ENCODE results near the gene MAGEA4. TPM values are rescaled to one million over a fixed set of nuclear protein-coding genes. Genes with fewer than 3 reads are reported as not detected.

The MAGEA4 gene
- total and polyA plus RNA-seq, 12 donors = not detected

DNA sequence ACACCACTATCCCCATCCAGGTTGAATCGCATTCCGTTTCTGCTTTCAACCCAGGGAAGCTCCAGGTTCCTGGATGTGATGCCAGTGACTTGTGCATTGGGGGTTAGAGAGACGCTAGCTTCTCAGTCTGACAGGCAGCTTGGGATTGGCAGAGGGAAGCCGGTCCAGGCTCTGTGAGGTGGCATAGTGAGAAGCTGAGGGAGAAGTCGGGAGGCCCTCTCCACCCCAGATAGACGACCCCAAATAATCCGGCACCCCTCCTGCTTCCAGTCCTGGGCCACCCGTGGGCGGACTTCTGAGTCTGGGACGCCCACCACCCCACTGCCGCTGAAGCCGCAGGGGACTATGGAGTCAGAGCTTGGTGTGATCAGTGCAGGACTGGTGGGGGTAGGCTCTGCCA, 7.4 kb downstream of the MAGEA4 start:
- TF ChIP-seq, protein P1, sequence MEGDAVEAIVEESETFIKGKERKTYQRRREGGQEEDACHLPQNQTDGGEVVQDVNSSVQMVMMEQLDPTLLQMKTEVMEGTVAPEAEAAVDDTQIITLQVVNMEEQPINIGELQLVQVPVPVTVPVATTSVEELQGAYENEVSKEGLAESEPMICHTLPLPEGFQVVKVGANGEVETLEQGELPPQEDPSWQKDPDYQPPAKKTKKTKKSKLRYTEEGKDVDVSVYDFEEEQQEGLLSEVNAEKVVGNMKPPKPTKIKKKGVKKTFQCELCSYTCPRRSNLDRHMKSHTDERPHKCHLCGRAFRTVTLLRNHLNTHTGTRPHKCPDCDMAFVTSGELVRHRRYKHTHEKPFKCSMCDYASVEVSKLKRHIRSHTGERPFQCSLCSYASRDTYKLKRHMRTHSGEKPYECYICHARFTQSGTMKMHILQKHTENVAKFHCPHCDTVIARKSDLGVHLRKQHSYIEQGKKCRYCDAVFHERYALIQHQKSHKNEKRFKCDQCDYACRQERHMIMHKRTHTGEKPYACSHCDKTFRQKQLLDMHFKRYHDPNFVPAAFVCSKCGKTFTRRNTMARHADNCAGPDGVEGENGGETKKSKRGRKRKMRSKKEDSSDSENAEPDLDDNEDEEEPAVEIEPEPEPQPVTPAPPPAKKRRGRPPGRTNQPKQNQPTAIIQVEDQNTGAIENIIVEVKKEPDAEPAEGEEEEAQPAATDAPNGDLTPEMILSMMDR (IDR thresholded peaks at IDR 0.05) = no peak
- Histone ChIP-seq H3K36me3 (no peaks in the 10 kb centered on the region), H3K4me3 (no peak overlapping the region), H3K4me1 (no peaks in the 10 kb centered on the region), H3K9me3 (no peaks in the 10 kb centered on the region), H3K27me3 (no peaks in the 10 kb centered on the region), H3K27ac (no peak overlapping the region)
- intact Hi-C loops (cut with DNase I) = no loop called here
- ATAC-seq (no peak), DNase-seq (no peak)
- WGBS, 2 donors = 91 to 94% methylated on average over 5 to 12 of the region's 12 CpGs

DNA sequence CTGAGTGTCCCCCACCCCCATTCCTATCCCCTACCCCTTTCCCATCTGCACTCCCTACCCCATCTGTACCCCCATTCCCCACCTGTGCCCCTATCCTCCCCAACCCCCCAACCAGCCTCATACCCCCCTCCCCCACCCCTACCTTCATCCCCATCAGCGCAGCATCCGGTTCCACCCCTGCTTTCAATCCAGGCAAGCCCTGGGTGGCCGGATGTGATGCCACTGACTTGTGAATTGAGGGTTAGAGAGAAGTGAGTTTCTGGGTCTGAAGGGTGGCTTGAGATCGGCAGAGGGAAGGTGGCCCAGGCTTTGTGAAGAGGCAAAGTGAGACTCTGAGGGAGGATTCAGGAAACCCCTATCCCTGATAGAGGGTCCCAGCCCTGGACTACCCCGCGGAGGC, 7.8 kb downstream of the MAGEA4 start:
- TF ChIP-seq, protein P1 (IDR thresholded peaks at IDR 0.05) = no peak
- 66 to 67% methylated on average over 5 to 6 of the region's 6 CpGs for whole genome bisulfite sequencing, 2 donors
- Histone ChIP-seq H3K36me3 (no peaks in the 10 kb centered on the region), H3K4me1 (no peaks in the 10 kb centered on the region), H3K9me3 (no peaks in the 10 kb centered on the region), H3K27ac (no peak overlapping the region), H3K27me3 (no peaks in the 10 kb centered on the region), H3K4me3 (no peak overlapping the region)
- DNase-seq (no peak), ATAC-seq (no peak)
- intact Hi-C loops (cut with DNase I) = no loop called here

DNA sequence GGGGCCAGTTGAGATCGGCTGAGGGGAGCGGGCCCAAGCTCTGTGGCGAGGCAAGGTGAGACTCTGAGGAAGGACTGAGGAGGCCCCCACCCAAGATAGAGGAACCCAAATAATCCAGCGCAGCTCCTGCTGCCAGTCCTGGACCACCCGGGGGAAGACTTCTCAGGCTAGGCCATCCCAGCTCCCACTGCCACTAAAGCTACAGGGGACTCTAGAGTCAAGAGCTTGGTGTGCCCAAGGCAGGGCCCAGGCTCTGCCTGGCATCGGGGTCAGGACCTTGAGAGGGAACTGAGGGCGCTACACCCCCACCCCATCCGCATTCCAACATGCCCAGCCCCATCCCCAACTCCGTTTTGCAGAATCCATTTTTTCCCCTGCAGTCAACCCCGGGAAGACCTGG, 8.6 kb downstream of the MAGEA4 start:
- no peaks in the 10 kb centered on the region for H3K4me1 ChIP-seq
- no peak for ATAC-seq
- 92 to 93% methylated on average over 10 of the region's 10 CpGs for WGBS, 2 donors
- no peak overlapping the region for H3K4me3 ChIP-seq
- no peaks in the 10 kb centered on the region for H3K27me3 ChIP-seq
- H3K36me3 ChIP-seq = no peaks in the 10 kb centered on the region
- no peaks in the 10 kb centered on the region for H3K9me3 ChIP-seq
- intact Hi-C loops (cut with DNase I) = no loop called here
- H3K27ac ChIP-seq = no peak overlapping the region
- TF ChIP-seq, protein P1 (IDR thresholded peaks at IDR 0.05) = no peak
- DNase-seq = no peak

DNA sequence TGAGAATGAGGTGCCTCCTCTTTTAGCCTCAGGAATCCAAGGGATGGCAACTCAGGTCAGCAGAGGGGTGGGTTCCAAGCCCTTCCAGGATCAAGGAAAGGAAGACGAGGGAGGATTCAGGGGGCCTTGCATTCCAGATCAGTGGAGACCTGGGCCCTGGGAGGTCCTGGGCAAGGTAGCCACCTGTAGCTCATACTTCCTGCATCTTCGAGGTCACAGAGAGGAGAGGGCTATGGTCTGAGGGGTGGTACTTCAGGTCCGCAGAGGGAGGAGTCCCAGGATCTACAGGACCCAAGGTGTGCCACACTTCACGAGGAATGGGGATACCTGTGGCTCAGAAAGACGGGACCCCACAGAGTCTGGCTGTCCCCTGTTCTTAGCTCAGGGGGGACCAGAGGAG, 9.2 kb downstream of the MAGEA4 start:
- WGBS, 2 donors = 84 to 88% methylated on average over 5 of the region's 5 CpGs
- DNase-seq (no peak), ATAC-seq (no peak)
- Histone ChIP-seq H3K27me3 (no peaks in the 10 kb centered on the region), H3K27ac (no peak overlapping the region), H3K4me3 (no peak overlapping the region), H3K4me1 (no peaks in the 10 kb centered on the region), H3K36me3 (no peaks in the 10 kb centered on the region), H3K9me3 (no peaks in the 10 kb centered on the region)
- intact Hi-C loops (cut with DNase I) = no loop called here
- TF ChIP-seq, protein P1 (IDR thresholded peaks at IDR 0.05) = no peak

DNA sequence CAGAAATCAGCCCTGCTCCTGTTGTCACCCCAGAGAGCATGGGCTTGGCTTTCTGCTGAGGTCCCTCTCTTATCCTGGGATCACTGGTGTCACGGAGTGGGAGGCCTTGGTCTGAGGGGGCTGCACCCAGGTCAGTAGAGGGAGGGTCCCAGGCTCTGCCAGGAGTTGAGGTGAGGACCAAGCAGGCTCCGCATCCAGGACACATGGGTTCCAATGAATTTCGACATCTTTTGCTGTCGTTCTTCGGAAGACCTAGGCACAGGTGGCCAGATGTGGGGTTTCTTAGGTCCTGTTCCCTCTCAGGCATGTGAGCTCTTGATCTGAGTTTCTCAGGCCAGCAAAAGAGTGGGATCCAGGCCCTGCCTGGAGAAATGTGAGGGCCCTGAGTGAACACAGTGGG, 10.0 kb downstream of the MAGEA4 start:
- TF ChIP-seq, protein P1 (IDR thresholded peaks at IDR 0.05) = no peak
- no peaks in the 10 kb centered on the region for H3K9me3 ChIP-seq
- WGBS, 2 donors = 89 to 94% methylated on average over 5 of the region's 5 CpGs
- ATAC-seq (no peak), DNase-seq (no peak)
- intact Hi-C loops (cut with DNase I) = no loop called here
- no peaks in the 10 kb centered on the region for H3K4me1 ChIP-seq
- no peak overlapping the region for H3K27ac ChIP-seq
- H3K36me3 ChIP-seq = no peaks in the 10 kb centered on the region
- no peaks in the 10 kb centered on the region for H3K27me3 ChIP-seq
- H3K4me3 ChIP-seq = no peak overlapping the region
